Raji (cell line): Measurements from ENCODE around the gene TMEM259.

Experiments
- POLR2A ChIP-seq: IDR thresholded peaks from 2 replicates; pipeline ENCODE4 v1.6.1; 2011; ENCODE audit warnings: low read depth, low read length, control low read depth; ENCODE audit not compliant: insufficient read depth

The TMEM259 gene

GRCh38 chr19:1015782-1016646 is 4.9 kb downstream of the TMEM259 start:
- no peak for TF ChIP-seq POLR2A

DNA sequence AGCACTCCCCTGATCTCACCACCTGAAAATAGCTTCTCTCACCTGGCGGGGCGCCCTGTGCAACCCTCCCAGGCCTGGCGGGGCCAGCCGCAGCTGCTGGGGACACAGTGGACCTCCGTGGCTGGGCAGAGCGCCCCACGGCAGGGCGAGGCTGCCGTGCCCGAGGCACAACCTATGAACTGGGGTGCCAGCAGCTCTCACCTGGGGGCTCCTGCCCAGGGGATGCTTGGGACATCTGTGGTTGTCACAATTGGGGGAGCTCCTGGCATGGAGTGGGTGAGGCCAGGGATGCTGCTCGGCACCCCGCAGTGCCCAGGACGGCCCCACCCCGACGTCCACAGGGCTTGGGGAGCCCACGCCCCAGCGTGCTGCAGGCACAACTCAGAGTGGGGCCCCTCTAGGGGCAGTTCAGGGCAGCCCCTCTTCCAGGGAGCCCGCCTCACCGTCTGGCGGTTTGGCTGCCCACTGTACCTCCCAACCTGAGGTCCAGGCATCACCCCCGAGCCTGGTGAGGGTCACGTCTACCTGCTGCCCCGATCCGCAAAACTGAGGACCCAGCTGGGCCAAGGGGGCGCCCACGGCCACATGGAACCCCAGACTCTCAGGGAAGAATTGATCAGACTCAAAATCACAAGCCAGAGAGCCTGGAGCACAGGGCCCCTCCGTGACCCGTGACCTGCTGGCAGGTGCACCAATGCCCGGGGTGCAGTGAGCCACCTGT is 5.7 kb downstream of the TMEM259 start:
- TF ChIP-seq POLR2A: no peak

DNA sequence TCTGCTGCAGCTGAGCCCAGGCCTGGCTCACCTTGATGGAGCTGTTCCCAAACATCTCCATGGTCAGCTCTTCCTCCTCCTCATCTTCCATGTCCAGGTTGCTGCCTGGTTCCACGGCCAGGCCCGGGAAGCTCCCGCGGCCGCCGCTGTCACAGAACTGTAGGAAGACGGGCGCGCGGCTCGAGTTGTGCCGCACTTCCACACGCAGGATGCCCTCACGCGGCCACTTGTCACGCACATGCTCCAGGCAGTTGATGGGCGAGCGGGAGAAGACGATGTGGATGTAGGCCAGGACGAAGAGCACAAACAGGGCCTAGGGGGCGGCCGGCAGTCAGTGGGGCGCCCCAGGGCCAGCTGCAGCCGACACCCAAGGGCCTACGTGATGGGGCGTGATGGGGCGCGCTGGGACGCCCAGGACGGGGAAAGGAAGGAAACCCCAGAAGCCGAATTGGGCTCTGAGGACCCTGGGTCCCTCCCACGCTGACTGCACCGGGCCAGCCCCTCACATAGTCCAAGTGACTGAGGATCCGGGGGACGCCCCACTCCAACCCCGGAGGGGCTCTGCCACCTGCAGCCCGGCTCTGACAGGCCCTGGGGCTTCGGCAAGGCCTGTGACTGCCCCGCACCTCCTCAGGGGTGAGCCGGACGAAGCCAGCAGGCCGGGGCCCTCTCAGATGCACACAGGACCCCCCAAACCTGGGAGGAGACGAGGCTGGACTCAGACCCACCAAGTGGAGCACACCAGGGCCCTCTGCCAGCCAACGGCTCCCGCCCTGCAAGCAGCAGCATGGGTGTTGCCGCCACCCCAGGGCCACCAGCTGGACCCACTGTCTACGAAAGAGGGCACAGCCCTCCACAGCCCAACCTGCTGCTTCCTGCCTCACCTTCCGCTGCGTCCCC is 6.5 kb downstream of the TMEM259 start:
- TF ChIP-seq POLR2A: no peak

DNA sequence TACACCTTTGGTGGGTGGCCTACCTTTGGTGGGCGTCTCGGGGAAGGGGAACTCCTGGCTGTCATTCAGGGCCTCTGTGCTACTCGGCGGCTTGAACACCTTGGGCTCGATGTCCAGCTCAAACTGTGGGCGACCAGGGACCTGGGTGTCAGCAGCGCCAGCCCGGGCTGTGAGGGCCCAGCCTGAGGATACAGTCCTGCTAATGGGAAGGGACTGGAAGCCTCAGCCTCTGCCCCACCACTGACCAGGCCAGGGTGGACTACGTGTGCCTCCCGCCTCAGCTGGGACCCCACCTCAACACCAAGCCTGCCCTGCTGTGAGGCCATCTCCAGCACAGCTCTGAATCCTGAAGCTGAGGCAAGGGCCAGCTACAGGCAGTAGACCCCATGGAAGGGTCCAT is 7.7 kb downstream of the TMEM259 start:
- TF ChIP-seq POLR2A: no peak

DNA sequence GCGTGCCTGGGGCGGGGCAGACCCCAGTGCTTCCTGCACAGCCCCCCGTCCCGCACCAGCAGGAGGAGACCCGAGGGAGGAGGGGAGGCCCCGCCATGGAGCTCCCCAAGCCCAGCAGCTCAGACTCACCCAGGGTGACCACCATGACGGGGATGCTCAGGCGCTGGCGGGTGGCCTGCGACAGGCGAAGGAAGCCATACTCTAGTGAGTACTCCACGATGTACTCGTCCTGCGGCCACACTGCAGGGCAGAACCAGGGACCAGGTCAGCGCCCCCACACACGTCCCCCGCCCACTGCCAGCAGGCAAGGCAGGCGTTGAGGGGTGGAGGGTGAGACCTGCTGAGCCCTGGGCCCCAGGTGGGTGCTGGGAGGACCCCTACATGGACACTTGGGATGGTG is 8.6 kb downstream of the TMEM259 start:
- no peak for TF ChIP-seq POLR2A

GRCh38 chr19:1011831-1012333 is 9.0 kb downstream of the TMEM259 start:
- TF ChIP-seq POLR2A: no peak

GRCh38 chr19:1010586-1011510 is 10.1 kb downstream of the TMEM259 start:
- TF ChIP-seq POLR2A: no peak

DNA sequence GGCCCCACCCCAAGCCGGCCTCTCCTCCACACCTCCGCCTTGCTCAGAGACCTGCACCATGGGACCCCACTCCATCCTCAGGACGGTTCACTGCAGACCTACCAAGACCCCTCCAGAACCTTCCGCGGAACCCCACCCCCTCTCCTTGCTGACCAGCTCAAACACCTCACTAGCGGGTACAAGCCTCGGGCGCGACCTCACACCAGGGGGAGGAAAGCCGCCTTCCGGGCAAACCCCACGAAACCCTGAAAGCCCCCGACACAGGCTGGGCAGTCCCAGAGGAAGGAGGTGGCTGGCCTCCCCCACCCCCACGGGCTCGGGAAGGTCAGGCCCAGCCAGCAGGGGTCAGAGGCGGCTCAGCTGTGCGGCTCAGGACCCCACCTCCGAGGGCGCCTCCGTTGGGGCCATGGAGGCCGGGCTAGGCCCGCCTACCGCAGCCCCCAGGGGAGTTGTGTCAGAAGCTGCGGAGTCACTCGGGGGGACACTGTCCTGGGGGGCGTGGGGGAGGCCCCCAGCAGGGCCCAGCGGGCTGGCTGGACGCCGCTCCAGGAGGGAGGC is 10.9 kb downstream of the TMEM259 start:
- TF ChIP-seq POLR2A: no peak

DNA sequence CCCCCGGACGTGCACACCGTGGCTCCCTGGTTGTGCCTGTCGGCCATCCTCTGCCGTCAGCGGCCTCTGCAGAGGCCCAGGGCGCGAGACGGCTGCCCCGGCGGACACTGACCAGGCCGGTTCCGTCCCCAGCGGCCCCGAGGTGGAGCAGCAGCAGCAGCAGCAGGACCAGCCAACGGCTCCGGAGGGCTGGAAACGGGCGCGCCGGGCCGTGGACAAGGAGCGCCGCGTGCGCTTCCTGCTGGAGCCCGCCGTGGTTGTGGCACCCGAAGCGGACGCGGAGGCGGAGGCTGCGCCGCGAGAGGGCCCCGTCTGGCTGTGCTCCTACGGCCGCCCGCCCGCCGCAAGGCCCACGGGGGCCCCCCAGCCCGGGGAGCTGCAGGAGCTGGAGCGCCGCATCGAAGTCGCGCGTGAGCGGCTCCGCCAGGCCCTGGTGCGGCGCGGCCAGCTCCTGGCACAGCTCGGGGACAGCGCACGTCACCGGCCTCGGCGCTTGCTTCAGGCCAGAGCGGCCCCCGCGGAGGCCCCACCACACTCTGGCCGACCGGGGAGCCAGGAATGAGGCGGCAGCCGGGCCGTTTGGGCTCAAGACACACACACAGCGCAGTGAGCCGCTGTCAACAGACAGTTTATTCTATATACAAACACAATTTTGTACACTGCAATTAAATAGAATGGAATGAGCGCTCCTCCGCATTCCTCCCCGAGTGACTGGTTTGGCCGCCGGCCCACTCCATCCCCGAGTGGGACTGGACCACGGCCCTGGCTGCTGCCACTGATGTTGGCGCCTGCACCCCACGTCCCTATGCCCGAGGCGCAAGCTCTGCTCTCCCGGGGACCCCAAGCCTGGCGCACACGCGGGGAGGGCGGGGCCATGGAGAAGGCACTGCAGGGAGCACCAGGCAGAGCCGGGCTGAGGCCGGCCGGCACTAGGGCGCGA is 11.6 kb downstream of the TMEM259 start:
- TF ChIP-seq POLR2A: no peak

- TF ChIP-seq POLR2A: no peak
Observed at GRCh38 chr19:1008268-1009040, 12.5 kb downstream of the TMEM259 start.

DNA sequence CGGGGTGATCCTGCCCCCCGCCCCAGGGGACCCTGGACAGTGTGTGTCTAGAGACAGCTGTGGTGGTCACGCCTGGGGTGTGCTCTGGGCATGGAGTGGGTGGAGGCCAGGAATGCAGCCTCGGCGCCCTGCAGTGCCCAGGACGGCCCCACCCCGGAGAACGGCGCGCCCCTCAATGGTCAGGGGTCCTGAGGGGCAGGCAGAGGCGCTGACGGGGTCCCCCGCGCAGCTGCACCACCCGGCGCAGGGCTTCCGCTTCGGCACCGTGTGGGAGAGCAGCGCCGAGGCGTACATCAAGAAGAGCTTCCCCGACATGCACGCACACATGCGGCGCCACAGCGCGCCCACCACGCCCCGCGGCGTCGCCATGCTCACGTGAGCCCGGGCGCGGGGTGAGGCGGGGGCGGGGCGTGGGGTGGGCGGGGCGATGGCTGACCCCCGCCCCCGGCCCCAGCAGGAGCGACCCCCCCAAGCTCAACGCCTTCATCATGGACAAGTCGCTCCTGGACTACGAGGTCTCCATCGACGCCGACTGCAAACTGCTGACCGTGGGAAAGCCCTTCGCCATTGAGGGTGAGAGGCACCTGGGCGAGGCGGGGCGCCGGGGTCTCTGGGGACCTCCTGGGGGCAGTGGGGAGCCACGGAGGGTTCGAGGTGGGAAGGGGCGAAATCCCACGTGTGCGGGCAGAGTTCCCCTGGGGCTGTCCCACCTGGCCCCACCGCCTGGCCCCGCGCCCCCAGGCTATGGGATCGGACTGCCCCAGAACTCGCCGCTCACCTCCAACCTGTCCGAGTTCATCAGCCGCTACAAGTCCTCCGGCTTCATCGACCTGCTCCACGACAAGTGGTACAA is 13.3 kb downstream of the TMEM259 start:
- no peak for TF ChIP-seq POLR2A
